GM15510 (cell line): ENCODE measurements around the gene RTN4R.

Source experiments
- POLR2A ChIP-seq: IDR thresholded peaks from 3 replicates; pipeline ENCODE4 v1.6.1; 2011; ENCODE audit warnings: borderline replicate concordance; ENCODE audit not compliant: insufficient read length; ENCODE audit errors: extremely low read depth

Gene RTN4R

GRCh38 chr22:20297414-20298109, 29.4 kb upstream of the RTN4R start:
- no peak for TF ChIP-seq POLR2A

- TF ChIP-seq POLR2A: no peak
These were observed 28.5 kb upstream of the RTN4R start for GRCh38 chr22:20296598-20296997.

GRCh38 chr22:20295262-20296064, 27.3 kb upstream of the RTN4R start:
- TF ChIP-seq POLR2A: no peak

- no peak for TF ChIP-seq POLR2A
These were observed 24.6 kb upstream of the RTN4R start for GRCh38 chr22:20292673-20293232.

- no peak for TF ChIP-seq POLR2A
These were observed 24.0 kb upstream of the RTN4R start for GRCh38 chr22:20292108-20292507.

GRCh38 chr22:20291604-20292063, 23.5 kb upstream of the RTN4R start:
- no peak for TF ChIP-seq POLR2A

- no peak for TF ChIP-seq POLR2A
These were observed 23.1 kb upstream of the RTN4R start for GRCh38 chr22:20291249-20291586.

GRCh38 chr22:20290578-20291248, 22.6 kb upstream of the RTN4R start:
- TF ChIP-seq POLR2A: no peak

- no peak for TF ChIP-seq POLR2A
These were observed 21.9 kb upstream of the RTN4R start for GRCh38 chr22:20290045-20290392.

GRCh38 chr22:20284471-20285086, 16.5 kb upstream of the RTN4R start:
- no peak for TF ChIP-seq POLR2A

GRCh38 chr22:20283674-20284066, 15.6 kb upstream of the RTN4R start:
- no peak for TF ChIP-seq POLR2A

- TF ChIP-seq POLR2A: no peak
These were observed 15.0 kb upstream of the RTN4R start for GRCh38 chr22:20282901-20283673.

GRCh38 chr22:20281891-20282290, 13.8 kb upstream of the RTN4R start:
- TF ChIP-seq POLR2A: no peak

- no peak for TF ChIP-seq POLR2A
These were observed 12.7 kb upstream of the RTN4R start for GRCh38 chr22:20280866-20281265.
